Duodenal mucosa (tissue), 2 donors: ENCODE data around the gene CDR2L.

Source experiments
- H3K27ac ChIP-seq: one replicate; pipeline ENCODE4 v1.7.0; 2013; ENCODE audit warnings: low read depth, low read length
- H3K27me3 ChIP-seq, 2 donors: one replicate each; pipeline ENCODE4 v1.7.0; 2013; ENCODE audit warnings: low read length in 2 of 2, control low read depth in 1 of 2; ENCODE audit not compliant: insufficient read depth in 2 of 2, control insufficient read depth in 1 of 2
- H3K36me3 ChIP-seq, 2 donors: one replicate each; pipeline ENCODE4 v1.7.0; 2013; ENCODE audit warnings: low read length in 2 of 2, control low read depth in 1 of 2; ENCODE audit not compliant: insufficient read depth in 2 of 2, control insufficient read depth in 1 of 2
- H3K4me1 ChIP-seq, 2 donors: one replicate each; pipeline ENCODE4 v1.7.0; 2013; ENCODE audit warnings: low read length in 2 of 2, control low read depth in 1 of 2; ENCODE audit not compliant: insufficient read depth in 2 of 2, control insufficient read depth in 1 of 2
- H3K4me3 ChIP-seq, 2 donors: one replicate each; pipeline ENCODE4 v1.7.0; 2013; ENCODE audit warnings: low read length in 2 of 2, low read depth in 1 of 2
- H3K9ac ChIP-seq, 2 donors: one replicate each; pipeline ENCODE4 v1.7.0; 2013; ENCODE audit warnings: low read length in 2 of 2, low read depth in 1 of 2
- H3K9me3 ChIP-seq, 2 donors: one replicate each; pipeline ENCODE4 v1.7.0; 2013; ENCODE audit warnings: low read length in 2 of 2, control low read depth in 1 of 2; ENCODE audit not compliant: control insufficient read depth in 1 of 2

Gene CDR2L

DNA sequence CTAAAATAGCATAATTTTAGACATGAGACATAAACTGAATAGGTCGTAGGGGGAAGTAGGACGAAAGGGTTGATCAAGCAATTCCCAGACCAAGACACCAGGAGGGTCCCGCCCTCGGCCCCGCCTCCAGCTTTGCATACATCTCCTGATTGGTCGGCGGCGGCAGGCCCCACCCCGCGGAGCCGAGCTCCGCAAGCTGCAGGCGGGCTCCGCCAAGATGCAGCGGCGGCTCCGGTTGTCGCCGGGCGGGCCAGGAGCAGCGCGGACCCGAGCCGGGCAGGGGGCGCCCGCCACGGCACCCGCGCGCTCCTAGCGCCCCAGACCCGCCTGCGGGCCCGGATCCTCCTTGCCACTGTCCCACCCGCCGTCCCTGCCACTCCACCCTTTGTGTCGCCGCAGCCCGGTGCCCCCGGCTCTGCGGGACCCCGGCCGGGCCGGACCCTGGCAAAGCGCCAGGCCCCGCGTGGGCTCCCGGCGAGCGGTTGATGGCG lies at the start of gene CDR2L:
Gene CDR2L (plus strand): TSS at position 215 of the 491 bp plus-strand sequence. CDS start 412 bp downstream, outside the sequence.
- H3K27ac ChIP-seq, result peak within 1 kb of the TSS; percentile 76
- H3K9me3 ChIP-seq, result no peaks in the 10 kb centered on the region
- peaks cover 39 to 51% of the 10 kb centered on the region in 2 donors for H3K4me1 ChIP-seq
- peak within 1 kb of the TSS; percentile 82 to 93 for H3K9ac ChIP-seq
- no peaks in the 10 kb centered on the region for H3K27me3 ChIP-seq
- no peaks in the 10 kb centered on the region for H3K36me3 ChIP-seq
- peak within 1 kb of the TSS; percentile 64 to 69 for H3K4me3 ChIP-seq

- Histone ChIP-seq H3K4me3 (peak overlapping the region; percentile 35 to 40), H3K9ac (peak overlapping the region in 1 of 2 donors; percentile 33), H3K4me1 (peaks cover 25 to 31% of the 10 kb centered on the region in 2 donors), H3K9me3 (no peaks in the 10 kb centered on the region), H3K27me3 (peaks cover 25 to 31% of the 10 kb centered on the region in 2 donors), H3K36me3 (peaks cover 0 to 7% of the 10 kb centered on the region in 2 donors), H3K27ac (peak overlapping the region; percentile 50)
Observed at GRCh38 chr17:74938194-74938950, 49.1 kb upstream of the CDR2L start.

- Histone ChIP-seq H3K4me1 (peaks cover 25 to 31% of the 10 kb centered on the region in 2 donors), H3K4me3 (no peak overlapping the region), H3K36me3 (peaks cover 0 to 7% of the 10 kb centered on the region in 2 donors), H3K9me3 (no peaks in the 10 kb centered on the region), H3K27me3 (peaks cover 23 to 31% of the 10 kb centered on the region in 2 donors), H3K27ac (no peak overlapping the region), H3K9ac (no peak overlapping the region)
Observed at GRCh38 chr17:74939534-74939933, 47.9 kb upstream of the CDR2L start.

DNA sequence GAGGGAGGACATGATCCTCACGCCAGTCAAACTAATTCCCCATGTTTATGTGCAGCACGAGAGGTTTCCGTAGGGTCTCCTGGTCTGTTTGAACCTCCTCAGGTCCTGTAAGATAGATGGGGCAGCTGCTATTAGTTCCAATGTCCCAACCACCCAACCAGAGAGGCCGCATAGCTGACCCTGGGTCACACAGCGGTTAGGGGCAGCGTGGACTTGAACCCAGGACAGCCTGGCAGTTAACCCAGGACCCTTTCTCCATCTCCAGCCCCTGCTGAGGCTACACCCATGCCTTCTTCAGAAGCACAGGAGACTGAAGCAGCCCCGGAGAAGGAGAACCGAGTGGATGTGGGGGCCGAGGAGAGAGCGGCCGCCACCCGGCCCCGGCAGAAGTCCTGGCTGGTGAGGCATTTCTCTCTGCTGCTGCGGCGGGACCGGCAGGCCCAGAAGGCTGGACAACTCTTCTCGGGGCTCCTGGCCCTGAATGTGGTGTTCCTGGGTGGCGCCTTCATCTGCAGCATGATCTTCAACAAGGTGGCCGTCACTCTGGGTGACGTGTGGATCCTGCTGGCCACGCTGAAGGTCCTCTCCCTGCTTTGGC lies 46.2 kb upstream of the CDR2L start:
- H3K9ac ChIP-seq, result no peak overlapping the region
- peaks cover 20 to 22% of the 10 kb centered on the region in 2 donors for H3K4me1 ChIP-seq
- H3K4me3 ChIP-seq, result no peak overlapping the region
- H3K27ac ChIP-seq, result no peak overlapping the region
- H3K36me3 ChIP-seq, result peaks cover 0 to 7% of the 10 kb centered on the region in 2 donors
- H3K9me3 ChIP-seq, result no peaks in the 10 kb centered on the region
- H3K27me3 ChIP-seq, result peaks cover 17 to 22% of the 10 kb centered on the region in 2 donors

- H3K36me3 ChIP-seq, result peaks cover 3 to 7% of the 10 kb centered on the region in 2 donors
- H3K4me3 ChIP-seq, result no peak overlapping the region
- no peaks in the 10 kb centered on the region for H3K9me3 ChIP-seq
- H3K4me1 ChIP-seq, result peaks cover 4 to 6% of the 10 kb centered on the region in 2 donors
- H3K27ac ChIP-seq, result no peak overlapping the region
- H3K27me3 ChIP-seq, result peaks cover 4 to 6% of the 10 kb centered on the region in 2 donors
- no peak overlapping the region for H3K9ac ChIP-seq
Observed at GRCh38 chr17:74943808-74944522, 43.5 kb upstream of the CDR2L start.

DNA sequence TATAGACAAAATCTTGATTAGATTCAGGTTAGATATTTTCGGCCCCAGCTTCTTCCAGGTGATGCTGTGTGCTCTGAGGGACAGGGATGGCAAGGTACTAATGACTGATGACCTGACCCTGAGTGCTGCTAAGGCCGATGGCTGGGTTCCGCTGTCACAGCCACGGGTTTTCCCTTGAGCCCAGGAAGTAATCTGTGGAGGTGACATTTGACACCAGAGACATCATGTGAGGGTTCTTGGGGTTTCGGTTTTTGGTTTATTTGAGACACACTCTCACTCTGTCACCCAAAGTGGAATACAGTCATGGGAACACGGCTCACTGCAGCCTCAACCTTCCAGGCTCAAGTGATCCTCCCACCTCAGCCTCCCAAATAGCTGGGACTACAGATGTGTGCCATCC lies 41.9 kb upstream of the CDR2L start:
- H3K27me3 ChIP-seq, result peaks cover 0 to 6% of the 10 kb centered on the region in 2 donors
- no peaks in the 10 kb centered on the region for H3K4me1 ChIP-seq
- H3K27ac ChIP-seq, result no peak overlapping the region

DNA sequence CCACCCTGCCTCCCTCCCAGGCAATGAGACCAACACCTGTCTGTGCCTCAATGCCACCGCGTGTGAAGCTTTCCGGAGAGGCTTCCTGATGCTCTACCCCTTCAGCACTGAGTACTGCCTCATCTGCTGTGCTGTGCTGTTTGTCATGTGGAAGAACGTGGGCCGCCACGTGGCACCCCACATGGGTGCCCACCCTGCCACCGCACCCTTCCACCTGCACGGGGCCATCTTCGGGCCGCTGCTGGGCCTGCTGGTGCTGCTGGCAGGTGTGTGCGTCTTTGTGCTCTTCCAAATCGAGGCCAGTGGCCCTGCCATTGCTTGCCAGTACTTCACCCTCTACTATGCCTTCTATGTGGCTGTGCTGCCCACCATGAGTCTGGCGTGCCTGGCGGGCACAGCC lies 40.8 kb upstream of the CDR2L start:
- H3K4me1 ChIP-seq, result peaks cover 4 to 7% of the 10 kb centered on the region in 2 donors
- peaks cover 3 to 9% of the 10 kb centered on the region in 2 donors for H3K36me3 ChIP-seq
- peaks cover 0 to 6% of the 10 kb centered on the region in 2 donors for H3K27me3 ChIP-seq
- H3K27ac ChIP-seq, result no peak overlapping the region
- no peaks in the 10 kb centered on the region for H3K9me3 ChIP-seq
- no peak overlapping the region for H3K4me3 ChIP-seq
- H3K9ac ChIP-seq, result no peak overlapping the region

More for the DNA sequence above, 41.9 kb upstream of the CDR2L start:
- Histone ChIP-seq H3K9me3 (no peaks in the 10 kb centered on the region), H3K9ac (no peak overlapping the region), H3K4me3 (no peak overlapping the region), H3K36me3 (peaks cover 3 to 7% of the 10 kb centered on the region in 2 donors)

DNA sequence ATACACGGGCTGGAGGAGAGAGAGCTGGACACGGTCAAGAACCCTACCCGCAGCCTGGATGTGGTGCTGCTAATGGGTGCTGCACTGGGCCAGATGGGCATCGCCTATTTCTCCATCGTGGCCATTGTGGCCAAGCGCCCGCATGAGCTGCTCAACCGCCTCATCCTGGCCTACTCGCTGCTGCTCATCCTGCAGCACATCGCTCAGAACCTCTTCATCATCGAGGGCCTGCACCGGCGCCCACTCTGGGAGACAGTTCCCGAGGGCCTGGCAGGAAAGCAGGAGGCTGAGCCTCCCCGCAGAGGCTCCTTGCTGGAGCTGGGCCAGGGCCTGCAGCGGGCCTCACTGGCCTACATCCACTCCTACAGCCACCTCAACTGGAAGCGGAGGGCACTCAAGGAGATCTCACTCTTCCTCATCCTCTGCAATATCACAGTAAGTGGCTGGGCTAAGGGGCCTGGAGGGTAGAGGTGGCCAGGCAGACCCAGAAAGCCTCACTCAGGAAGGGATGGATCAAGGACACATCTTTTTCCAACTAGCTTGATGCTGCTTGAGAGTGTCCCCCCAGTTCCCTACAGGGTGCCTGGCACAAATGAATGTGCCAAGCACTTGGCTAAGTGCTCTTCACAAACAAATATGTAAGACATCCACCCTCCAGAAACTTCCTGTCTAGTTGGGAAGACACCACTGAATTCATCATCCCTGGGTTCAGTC lies 40.2 kb upstream of the CDR2L start:
- no peak overlapping the region for H3K9ac ChIP-seq
- peaks cover 0 to 6% of the 10 kb centered on the region in 2 donors for H3K27me3 ChIP-seq
- no peak overlapping the region for H3K4me3 ChIP-seq
- peaks cover 3 to 7% of the 10 kb centered on the region in 2 donors for H3K36me3 ChIP-seq
- no peaks in the 10 kb centered on the region for H3K9me3 ChIP-seq
- H3K27ac ChIP-seq, result no peak overlapping the region
- peaks cover 5 to 7% of the 10 kb centered on the region in 2 donors for H3K4me1 ChIP-seq

DNA sequence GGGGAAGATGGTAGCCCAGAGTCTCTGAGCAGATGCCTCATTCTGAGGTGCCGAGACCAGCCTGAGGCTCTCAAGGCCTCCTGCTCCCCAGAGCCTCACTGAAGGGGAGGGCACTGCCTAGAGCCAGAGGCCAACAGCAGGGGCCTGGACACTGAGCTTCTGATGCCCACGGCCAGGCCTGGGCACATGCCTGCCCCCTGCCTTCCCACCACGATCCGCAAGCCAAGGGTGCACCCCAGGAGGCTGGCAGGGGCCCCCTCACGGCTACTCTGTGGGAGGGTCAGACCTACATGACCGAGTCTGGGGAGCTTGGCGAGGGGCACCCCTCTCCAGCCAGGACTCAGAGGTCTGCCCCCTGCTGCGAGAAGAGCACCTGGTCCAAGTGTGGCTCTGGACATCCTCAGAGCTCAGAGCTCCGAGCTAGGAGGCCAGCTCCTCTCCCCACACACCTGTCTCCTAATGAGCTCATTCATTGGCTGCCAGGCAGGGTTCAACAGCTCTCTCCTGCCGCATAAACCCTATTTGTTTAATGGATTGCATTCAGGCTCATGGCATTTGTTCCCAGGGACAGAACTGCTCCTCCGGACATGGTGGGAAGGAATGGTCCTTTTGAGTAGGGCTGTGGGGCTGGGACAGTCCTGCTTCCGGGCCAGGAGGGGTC lies 37.8 kb upstream of the CDR2L start:
- no peaks in the 10 kb centered on the region for H3K27me3 ChIP-seq
- H3K9ac ChIP-seq, result no peak overlapping the region
- peaks cover 3 to 19% of the 10 kb centered on the region in 2 donors for H3K36me3 ChIP-seq
- H3K27ac ChIP-seq, result no peak overlapping the region
- H3K4me3 ChIP-seq, result no peak overlapping the region
- no peaks in the 10 kb centered on the region for H3K9me3 ChIP-seq
- H3K4me1 ChIP-seq, result peaks cover 24 to 27% of the 10 kb centered on the region in 2 donors
